ENCODE data around the gene MTUS2. TPM values are rescaled to one million over a fixed set of nuclear protein-coding genes. Genes with fewer than 3 reads are reported as not detected.

MTUS2 gene
- total RNA-seq, 1 experiment from 2014 or later, result 0.35 TPM

DNA sequence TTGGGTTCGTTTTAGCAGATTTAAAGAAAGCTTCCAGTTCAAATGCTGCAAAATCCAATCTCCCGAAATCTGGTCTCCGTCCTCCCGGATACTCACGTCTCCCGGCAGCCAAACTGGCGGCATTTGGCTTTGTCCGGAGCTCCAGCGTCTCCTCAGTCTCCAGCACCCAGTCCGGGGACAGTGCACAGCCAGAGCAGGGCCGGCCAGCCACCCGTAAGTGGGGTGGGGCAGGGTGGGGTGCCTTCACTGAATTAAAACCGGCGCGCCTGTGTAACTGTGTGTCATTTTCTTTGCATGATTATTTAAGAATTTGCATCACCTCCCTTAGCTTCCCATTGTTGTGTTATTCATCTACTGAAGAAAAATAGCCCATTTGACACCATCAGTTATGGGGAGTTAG lies 280.6 kb downstream of the MTUS2 start:
- no peak overlapping the region for H2BK5ac ChIP-seq (ENCODE audit: insufficient read length, low read length)
- no CpG with 5 or more reads among the region's 15 CpGs for WGBS (ENCODE audit: extremely low coverage, insufficient read length, low lambda C conversion rate)
- H3K9ac ChIP-seq (ENCODE audit: extremely low read depth, insufficient read length, low read length), result no peak overlapping the region
- no peaks in the 10 kb centered on the region for H3K9me3 ChIP-seq (ENCODE audit: control insufficient read depth, low read depth, low read length)
- Mint-ChIP-seq H3K27me3 (ENCODE audit: low read depth) (no peaks in the 10 kb centered on the region; the same call in 1 of the 2 replicates), H3K4me3 (no peak overlapping the region), H3K4me1 (peaks cover 2% of the 10 kb centered on the region in 2 experiments), H3K9me3 (peaks cover 0 to 2% of the 10 kb centered on the region in 2 experiments; a peak in 1 of 5 replicates), H3K27ac (no peak overlapping the region), H3K36me3 (ENCODE audit: insufficient read depth in 1 of 3, low read depth in 3 of 3) (no peaks in the 10 kb centered on the region)
- no peak overlapping the region for H4K91ac ChIP-seq (ENCODE audit: insufficient read length, low read depth, low read length)
- H3T11ph ChIP-seq (ENCODE audit: low read length), result no peak overlapping the region
- no peak overlapping the region for H3K4me2 ChIP-seq (ENCODE audit: insufficient read depth, insufficient read length, low read length)
- H3K4me1 ChIP-seq (ENCODE audit: insufficient read depth, low read length), result no peaks in the 10 kb centered on the region
- no peak overlapping the region for H3K18ac ChIP-seq (ENCODE audit: insufficient read length, low read depth, low read length)
- no peak overlapping the region for H2BK12ac ChIP-seq (ENCODE audit: insufficient read length, low read depth, low read length)
- H3K79me2 ChIP-seq (ENCODE audit: insufficient read depth, low read length), result no peaks in the 10 kb centered on the region
- no peaks in the 10 kb centered on the region for H3K27me3 ChIP-seq (ENCODE audit: insufficient read depth, low read length)
- H3K79me1 ChIP-seq (ENCODE audit: insufficient read depth, low read depth, low read length, poor library complexity, severe bottlenecking), result no peaks in the 10 kb centered on the region
- H4K5ac ChIP-seq (ENCODE audit: insufficient read length, low read depth, low read length), result no peak overlapping the region
- H3K4ac ChIP-seq (ENCODE audit: low read depth, low read length), result no peak overlapping the region
- H2AFZ ChIP-seq (ENCODE audit: low read length), result no peak overlapping the region
- H4K8ac ChIP-seq (replicated peaks; ENCODE audit: insufficient read length, low read depth, low read length), result no peak overlapping the region
- H3K23ac ChIP-seq (ENCODE audit: insufficient read length, low read depth, low read length), result no peak overlapping the region
- TF ChIP-seq, protein P1, sequence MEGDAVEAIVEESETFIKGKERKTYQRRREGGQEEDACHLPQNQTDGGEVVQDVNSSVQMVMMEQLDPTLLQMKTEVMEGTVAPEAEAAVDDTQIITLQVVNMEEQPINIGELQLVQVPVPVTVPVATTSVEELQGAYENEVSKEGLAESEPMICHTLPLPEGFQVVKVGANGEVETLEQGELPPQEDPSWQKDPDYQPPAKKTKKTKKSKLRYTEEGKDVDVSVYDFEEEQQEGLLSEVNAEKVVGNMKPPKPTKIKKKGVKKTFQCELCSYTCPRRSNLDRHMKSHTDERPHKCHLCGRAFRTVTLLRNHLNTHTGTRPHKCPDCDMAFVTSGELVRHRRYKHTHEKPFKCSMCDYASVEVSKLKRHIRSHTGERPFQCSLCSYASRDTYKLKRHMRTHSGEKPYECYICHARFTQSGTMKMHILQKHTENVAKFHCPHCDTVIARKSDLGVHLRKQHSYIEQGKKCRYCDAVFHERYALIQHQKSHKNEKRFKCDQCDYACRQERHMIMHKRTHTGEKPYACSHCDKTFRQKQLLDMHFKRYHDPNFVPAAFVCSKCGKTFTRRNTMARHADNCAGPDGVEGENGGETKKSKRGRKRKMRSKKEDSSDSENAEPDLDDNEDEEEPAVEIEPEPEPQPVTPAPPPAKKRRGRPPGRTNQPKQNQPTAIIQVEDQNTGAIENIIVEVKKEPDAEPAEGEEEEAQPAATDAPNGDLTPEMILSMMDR (conservative IDR thresholded peaks at IDR 0.05), result no peak
- H2BK15ac ChIP-seq (ENCODE audit: low read depth, low read length), result no peak overlapping the region
- no peak for DNase-seq
- no peak overlapping the region for H3K56ac ChIP-seq (ENCODE audit: insufficient read length, low read depth, low read length)
- H4K20me1 ChIP-seq (ENCODE audit: control insufficient read depth, insufficient read depth, insufficient read length), result no peaks in the 10 kb centered on the region
- H3K27ac ChIP-seq (ENCODE audit: insufficient read length, low read depth, low read length), result no peak overlapping the region
- H2AK5ac ChIP-seq (ENCODE audit: insufficient read length, low read length), result no peak overlapping the region
- no peak overlapping the region for H2BK120ac ChIP-seq (ENCODE audit: low read depth, low read length, poor library complexity, severe bottlenecking)
- no peak overlapping the region for H3K14ac ChIP-seq (ENCODE audit: insufficient read depth, low read length)
- H2BK20ac ChIP-seq (ENCODE audit: low read depth, low read length, poor library complexity, severe bottlenecking), result no peak overlapping the region
- no peaks in the 10 kb centered on the region for H3K23me2 ChIP-seq (ENCODE audit: insufficient read length, low read depth, low read length, poor library complexity, severe bottlenecking)

Measured in H9 (cell line).